HepG2 (cell line): ENCODE results near the gene CHST14. TPM values are rescaled to one million over a fixed set of nuclear protein-coding genes. Genes with fewer than 3 reads are reported as not detected.
A peak's percentile ranks its signal among the peaks of the same experiment; 100 is the strongest.

Source experiments
- CREM ChIP-seq, 2 experiments: sonication (generic) in 1 of 2; formaldehyde crosslinking in 1 of 2; IDR thresholded peaks; 2 replicates each; pipeline versions ENCODE4 v1.4.0 to v1.6.1; 2016 to 2020; ENCODE audit warnings: antibody characterized with exemption in 1 of 2, mild to moderate bottlenecking in 1 of 2, missing genetic modification reagents in 1 of 2
- DRAP1 ChIP-seq: IDR thresholded peaks from 2 replicates; pipeline ENCODE4 v1.6.1; 2016; ENCODE audit warnings: missing genetic modification reagents, missing compliant biosample characterization
- E2F2 ChIP-seq: sonication (generic); formaldehyde crosslinking; IDR thresholded peaks from 2 replicates; pipeline ENCODE4 v1.4.0; 2020; ENCODE audit warnings: missing genetic modification reagents, borderline replicate concordance
- ERF ChIP-seq: IDR thresholded peaks from 2 replicates; pipeline ENCODE4 v1.6.1; 2018; ENCODE audit warnings: missing biosample characterization, missing genetic modification reagents
- GATAD1 ChIP-seq: IDR thresholded peaks from 2 replicates; pipeline ENCODE4 v1.6.1; 2016; ENCODE audit warnings: missing genetic modification reagents, missing compliant biosample characterization
- HMG20B ChIP-seq: conservative IDR thresholded peaks from 2 replicates; pipeline ENCODE4 v1.6.1; 2016; ENCODE audit warnings: missing genetic modification reagents, missing compliant biosample characterization
- JARID2 ChIP-seq: sonication (generic); formaldehyde crosslinking; IDR thresholded peaks from 2 replicates; pipeline ENCODE4 v1.8.1; 2023; ENCODE audit warnings: missing genetic modification reagents, inconsistent platforms; ENCODE audit not compliant: insufficient replicate concordance
- KDM6A ChIP-seq: IDR thresholded peaks from 2 replicates; pipeline ENCODE4 v1.6.1; 2016; ENCODE audit warnings: low read depth
- MAX ChIP-seq: IDR thresholded peaks from 2 replicates; pipeline ENCODE4 v1.6.1; 2012; ENCODE audit warnings: inconsistent platforms
- MBD4 ChIP-seq: IDR thresholded peaks from 2 replicates; pipeline ENCODE4 v1.6.1; 2012; ENCODE audit warnings: low read length, inconsistent platforms, borderline replicate concordance
- NCOA5 ChIP-seq: sonication (generic); formaldehyde crosslinking; IDR thresholded peaks from 2 replicates; pipeline ENCODE4 v1.4.0; 2020; ENCODE audit warnings: missing genetic modification reagents
- NFIC ChIP-seq: IDR thresholded peaks from 2 replicates; pipeline ENCODE4 v1.6.1; 2012; ENCODE audit warnings: mild to moderate bottlenecking, low read length, inconsistent platforms
- TAF15 ChIP-seq: fragments of 200-400 bp; formaldehyde crosslinking; IDR thresholded peaks from one replicate; pipeline ENCODE4 v1.6.1; 2018; ENCODE audit warnings: mild to moderate bottlenecking, low read depth, low read length; ENCODE audit not compliant: poor library complexity, severe bottlenecking
- ZBTB44 ChIP-seq: sonication (generic); formaldehyde crosslinking; IDR thresholded peaks from 2 replicates; pipeline ENCODE4 v1.4.0; 2020; ENCODE audit warnings: missing genetic modification reagents
- ZBTB8A ChIP-seq: sonication (generic); formaldehyde crosslinking; IDR thresholded peaks from 2 replicates; pipeline ENCODE4 v1.4.0; 2020; ENCODE audit warnings: mild to moderate bottlenecking, low read depth, missing genetic modification reagents, borderline replicate concordance
- ZGPAT ChIP-seq: IDR thresholded peaks from 2 replicates; pipeline ENCODE4 v1.6.1; 2016; ENCODE audit warnings: mild to moderate bottlenecking
- ZNF264 ChIP-seq: sonication (generic); formaldehyde crosslinking; IDR thresholded peaks from 2 replicates; pipeline ENCODE4 v1.4.0; 2020; ENCODE audit warnings: missing genetic modification reagents
- ZNF317 ChIP-seq: sonication (generic); formaldehyde crosslinking; IDR thresholded peaks from 2 replicates; pipeline ENCODE4 v1.5.0; 2020; ENCODE audit warnings: mild to moderate bottlenecking, missing genetic modification reagents
- ZNF337 ChIP-seq: sonication (generic); formaldehyde crosslinking; IDR thresholded peaks from 2 replicates; pipeline ENCODE4 v1.5.1; 2020; ENCODE audit warnings: missing genetic modification reagents, low read depth, mild to moderate bottlenecking, borderline replicate concordance
- ZNF414 ChIP-seq: sonication (generic); formaldehyde crosslinking; IDR thresholded peaks from 2 replicates; pipeline ENCODE4 v1.5.0; 2020; ENCODE audit warnings: missing genetic modification reagents
- ZNF737 ChIP-seq: sonication (generic); formaldehyde crosslinking; IDR thresholded peaks from 2 replicates; pipeline ENCODE4 v1.5.0; 2020; ENCODE audit warnings: missing genetic modification reagents, mild to moderate bottlenecking, borderline replicate concordance
- polyA plus RNA-seq, 8 experiments: library from polyadenylated mRNA; depleted of rRNA in 3 of 8; stranded (reverse) in 7 of 8; unstranded in 1 of 8; fragments of >200 nt; fragmentation: Illumina TruSeq in 4 of 8; extraction: Trizol in 4 of 8; gene quantifications; 2 replicates each; pipeline versions ENCODE4 v1.2.1 to v1.2.3, GENCODE V29; 2011 to 2016; ENCODE audit warnings: low read depth in 4 of 8, missing spikeins in 1 of 8, mixed read lengths in 1 of 8; ENCODE audit not compliant: insufficient read depth in 1 of 8
- total RNA-seq, 5 experiments: library from RNA; depleted of rRNA; stranded (reverse); fragments of >200 nt; fragmentation: Illumina TruSeq; extraction: Trizol; gene quantifications; 2 replicates each; pipeline ENCODE4 v1.2.3, GENCODE V29; 2016; ENCODE audit warnings: low read depth in 1 of 5

CHST14 gene
- total and polyA plus RNA-seq, 2 of the 13 experiments (the other 11 are each of a cell fraction or from before 2014, with no cell fraction given) = 8.9 to 12.4 TPM

- TF ChIP-seq NCOA5 (CRISPR knock-in tag) = no peak
- TF ChIP-seq KDM6A (CRISPR knock-in tag) = no peak
- peak; percentile 47 for TF ChIP-seq MAX
- TF ChIP-seq DRAP1 (CRISPR knock-in tag) = no peak
- TF ChIP-seq GATAD1 (CRISPR knock-in tag) = no peak
- TF ChIP-seq NFIC = no peak
- no peak for TF ChIP-seq ZBTB8A (CRISPR knock-in tag)
- TF ChIP-seq ZNF414 (CRISPR knock-in tag) = no peak
- TF ChIP-seq ERF (CRISPR knock-in tag) = peak; percentile 19; the same call in 1 of the 2 replicates
- TF ChIP-seq ZNF317 (CRISPR knock-in tag) = no peak
- no peak for TF ChIP-seq JARID2 (CRISPR knock-in tag)
- TF ChIP-seq ZNF737 (CRISPR knock-in tag) = no peak
- TF ChIP-seq ZGPAT (CRISPR knock-in tag) = no peak; the same call in 1 of the 2 replicates
- TF ChIP-seq E2F2 (CRISPR knock-in tag) = peak; percentile 28; the same call in 1 of the 2 replicates
- 0 out of 2 replicates have a peak, but pooled peaks have one; percentile 22 for TF ChIP-seq ZNF337
- TF ChIP-seq CREM (IDR thresholded peaks at IDR 0.05) = no peak
- no peak for TF ChIP-seq CREM (CRISPR knock-in tag; IDR thresholded peaks at IDR 0.05)
- no peak for TF ChIP-seq TAF15
- TF ChIP-seq MBD4 = no peak
- TF ChIP-seq ZBTB44 (CRISPR knock-in tag) = no peak
- TF ChIP-seq HMG20B (CRISPR knock-in tag) = no peak
- no peak for TF ChIP-seq ZNF264 (CRISPR knock-in tag)
Observed at GRCh38 chr15:40441565-40442531, 28.9 kb upstream of the CHST14 start (continued).
